KOPT-K1 (cell line): Measurements from ENCODE around the gene LY6G6D.
"Not testable (repeated sequence)": the region's sequence is repeated elsewhere in the genome, so short reads cannot be mapped to it uniquely, and the experiment has no call there.

ENCODE experiments used
- H3K27ac ChIP-seq: fragments of 200-600 bp; sonication (generic); 2 replicates; pipeline ENCODE4 v1.5.1; 2016; ENCODE audit warnings: antibody characterized with exemption, mild to moderate bottlenecking, low read depth, low read length; ENCODE audit not compliant: poor library complexity, severe bottlenecking
- H3K36me3 ChIP-seq: fragments of 200-600 bp; sonication (generic); 2 replicates; pipeline ENCODE4 v1.5.1; 2017; ENCODE audit warnings: antibody characterized with exemption, mild to moderate bottlenecking, low read length, moderate library complexity; ENCODE audit not compliant: insufficient read depth
- H3K9me3 ChIP-seq: fragments of 200-600 bp; sonication (generic); 2 replicates; pipeline ENCODE4 v1.5.1; 2017; ENCODE audit warnings: antibody characterized with exemption, low read length, mild to moderate bottlenecking; ENCODE audit not compliant: insufficient read depth, poor library complexity, severe bottlenecking

The LY6G6D gene

GRCh38 chr6:31705931-31706330, 9.2 kb upstream of the LY6G6D start:
- H3K36me3 ChIP-seq = peaks cover 3% of the 10 kb centered on the region
- H3K27ac ChIP-seq = no peak overlapping the region
- H3K9me3 ChIP-seq = no peaks in the 10 kb centered on the region

GRCh38 chr6:31706599-31706998, 8.5 kb upstream of the LY6G6D start, which contains the start of gene LY6G6F:
LY6G6F (plus strand) TSS chr6:31706866; CDS start chr6:31706907, 41 bp downstream.
- Histone ChIP-seq H3K9me3 (no peaks in the 10 kb centered on the region), H3K36me3 (no peaks in the 10 kb centered on the region), H3K27ac (no peak within 1 kb of the TSS)

DNA sequence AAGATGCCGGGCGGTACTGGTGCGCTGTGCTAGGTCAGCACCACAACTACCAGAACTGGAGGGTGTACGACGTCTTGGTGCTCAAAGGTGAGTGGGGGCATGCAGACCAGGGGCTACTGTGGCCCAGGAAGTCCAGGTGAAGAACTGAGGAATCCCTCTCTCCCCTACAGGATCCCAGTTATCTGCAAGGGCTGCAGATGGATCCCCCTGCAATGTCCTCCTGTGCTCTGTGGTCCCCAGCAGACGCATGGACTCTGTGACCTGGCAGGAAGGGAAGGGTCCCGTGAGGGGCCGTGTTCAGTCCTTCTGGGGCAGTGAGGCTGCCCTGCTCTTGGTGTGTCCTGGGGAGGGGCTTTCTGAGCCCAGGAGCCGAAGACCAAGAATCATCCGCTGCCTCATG, 7.4 kb upstream of the LY6G6D start:
- no peak overlapping the region for H3K27ac ChIP-seq
- no peaks in the 10 kb centered on the region for H3K9me3 ChIP-seq

GRCh38 chr6:31708224-31708623, 6.9 kb upstream of the LY6G6D start:
- no peaks in the 10 kb centered on the region for H3K36me3 ChIP-seq
- no peak overlapping the region for H3K27ac ChIP-seq
- H3K9me3 ChIP-seq = no peaks in the 10 kb centered on the region

More for the DNA sequence above, 7.4 kb upstream of the LY6G6D start:
- no peaks in the 10 kb centered on the region for H3K36me3 ChIP-seq

- not testable (repeated sequence) for H3K36me3 ChIP-seq, H3K9me3 ChIP-seq, H3K27ac ChIP-seq
Observed at GRCh38 chr6:31709157-31709556, 6.0 kb upstream of the LY6G6D start.

- H3K27ac ChIP-seq = no peak overlapping the region
- no peaks in the 10 kb centered on the region for H3K9me3 ChIP-seq
- no peaks in the 10 kb centered on the region for H3K36me3 ChIP-seq
Observed at GRCh38 chr6:31710523-31711219, 4.5 kb upstream of the LY6G6D start.

- H3K9me3 ChIP-seq = no peaks in the 10 kb centered on the region
- no peak overlapping the region for H3K27ac ChIP-seq
- no peaks in the 10 kb centered on the region for H3K36me3 ChIP-seq
Observed at GRCh38 chr6:31711233-31711632, 3.9 kb upstream of the LY6G6D start.

DNA sequence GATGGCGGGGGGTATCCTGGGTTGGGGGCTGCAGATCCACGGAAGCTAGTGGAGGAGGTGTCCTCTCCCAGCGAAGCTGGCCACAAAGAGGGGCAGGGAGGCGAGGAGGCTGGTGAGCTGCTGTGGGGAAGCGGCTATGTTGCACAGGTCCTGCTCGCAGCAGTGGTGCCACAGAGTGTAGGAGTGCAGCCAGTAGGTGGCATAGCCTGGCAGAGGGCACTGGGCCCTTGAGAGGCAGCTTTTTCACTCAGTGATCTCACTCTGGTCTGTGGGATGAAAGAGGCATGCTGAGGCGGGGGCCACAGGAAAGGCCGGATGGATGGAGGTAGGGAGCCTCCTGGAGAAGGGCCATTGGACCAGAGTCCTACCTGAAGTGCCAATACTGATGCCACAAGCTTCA, 2.9 kb upstream of the LY6G6D start:
- no peak overlapping the region for H3K27ac ChIP-seq
- H3K9me3 ChIP-seq = no peaks in the 10 kb centered on the region
- H3K36me3 ChIP-seq = no peaks in the 10 kb centered on the region

GRCh38 chr6:31713465-31713864, 1.7 kb upstream of the LY6G6D start:
- Histone ChIP-seq H3K36me3 (no peaks in the 10 kb centered on the region), H3K27ac (peak overlapping the region; percentile 11), H3K9me3 (no peaks in the 10 kb centered on the region)

DNA sequence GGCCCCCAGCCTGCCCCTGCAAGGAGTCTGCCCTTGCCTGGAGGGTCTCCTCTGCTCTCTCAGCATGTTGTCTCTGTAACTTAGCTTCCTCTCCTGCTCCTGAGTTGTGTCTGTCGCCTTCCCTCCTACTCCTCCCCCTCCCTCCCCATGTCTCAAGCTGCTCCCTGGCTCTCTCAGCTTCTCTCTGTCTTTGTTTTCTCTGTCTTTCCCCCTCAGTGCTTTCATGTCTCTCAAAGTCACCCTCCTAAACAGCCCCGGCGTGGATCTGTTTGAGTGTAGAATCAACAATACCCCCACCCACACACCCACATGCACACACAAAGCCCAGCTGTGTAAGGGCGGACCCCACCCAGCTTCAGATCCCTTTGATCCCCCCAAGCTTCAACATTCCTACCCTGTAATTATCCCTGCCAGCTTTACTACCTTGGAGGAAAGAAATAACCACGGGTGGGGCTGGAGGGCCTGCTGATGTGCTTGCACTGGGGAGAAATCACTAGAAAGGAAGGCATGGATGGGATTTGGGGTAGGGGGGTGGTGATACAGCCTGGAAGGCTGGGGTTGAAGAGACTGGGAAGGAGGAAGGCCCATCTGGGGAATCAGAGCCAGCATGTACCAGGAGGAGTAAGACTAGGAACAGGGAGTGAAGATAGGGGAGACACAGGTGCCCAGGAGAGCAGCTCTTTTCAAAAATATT, 1.0 kb upstream of the LY6G6D start:
- H3K27ac ChIP-seq = peak overlapping the region; percentile 11
- no peaks in the 10 kb centered on the region for H3K36me3 ChIP-seq
- no peaks in the 10 kb centered on the region for H3K9me3 ChIP-seq

GRCh38 chr6:31717499-31718222, 2.5 kb downstream of the LY6G6D start:
- Histone ChIP-seq H3K9me3 (no peaks in the 10 kb centered on the region), H3K36me3 (no peaks in the 10 kb centered on the region), H3K27ac (no peak overlapping the region)

GRCh38 chr6:31718265-31718664, 3.1 kb downstream of the LY6G6D start:
- Histone ChIP-seq H3K9me3 (no peaks in the 10 kb centered on the region), H3K27ac (no peak overlapping the region)

DNA sequence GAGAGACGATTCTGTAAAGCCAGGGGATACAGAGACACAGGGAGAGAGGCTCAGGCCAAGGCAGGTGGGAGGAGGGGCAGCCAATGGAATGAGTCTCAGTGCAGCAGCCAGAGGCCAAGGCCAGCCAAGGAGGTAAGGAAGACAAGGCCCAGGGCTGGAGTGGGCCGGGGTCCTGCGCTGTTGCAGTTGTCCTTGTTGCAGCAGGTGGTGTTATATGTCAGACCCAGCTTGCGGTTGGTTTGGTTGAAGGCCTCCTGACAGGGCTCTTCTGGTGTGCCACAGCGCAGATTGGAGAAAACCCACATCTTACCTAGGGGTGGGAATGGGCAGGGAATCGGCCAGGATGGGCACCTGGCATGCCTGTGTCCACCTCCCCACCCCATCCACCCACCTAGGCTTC, 3.9 kb downstream of the LY6G6D start:
- no peak overlapping the region for H3K27ac ChIP-seq
- no peaks in the 10 kb centered on the region for H3K9me3 ChIP-seq
- no peaks in the 10 kb centered on the region for H3K36me3 ChIP-seq

More at GRCh38 chr6:31718265-31718664, 3.1 kb downstream of the LY6G6D start:
- H3K36me3 ChIP-seq = no peaks in the 10 kb centered on the region

DNA sequence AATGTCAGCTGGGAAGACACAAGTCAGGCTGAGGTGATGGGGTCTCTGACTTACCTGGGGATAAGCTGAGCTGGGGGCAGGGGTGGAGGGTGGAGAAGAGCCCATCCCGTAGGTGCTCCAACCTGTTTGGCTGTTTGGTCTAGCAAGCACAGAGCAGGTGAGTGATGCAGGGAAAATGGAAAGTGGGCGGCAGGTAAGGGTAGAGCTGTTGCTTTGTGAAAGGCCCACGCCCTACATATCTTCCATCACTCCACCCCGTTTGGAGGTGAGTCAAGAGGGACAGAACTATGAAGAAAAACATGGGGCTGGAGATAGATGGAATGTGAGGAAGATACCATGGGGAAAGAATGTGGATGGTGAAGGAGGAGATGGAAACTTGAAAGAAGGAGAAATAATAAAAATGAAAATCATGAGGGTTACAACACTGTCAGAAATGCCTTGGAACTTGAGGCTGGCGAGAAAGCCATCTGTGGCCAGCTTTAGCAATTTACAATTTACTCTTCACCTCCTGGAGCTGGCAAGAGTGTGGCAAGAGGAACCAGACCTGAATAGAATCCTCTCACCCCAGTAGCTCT, 5.1 kb downstream of the LY6G6D start:
- no peaks in the 10 kb centered on the region for H3K36me3 ChIP-seq
- no peak overlapping the region for H3K27ac ChIP-seq
- no peaks in the 10 kb centered on the region for H3K9me3 ChIP-seq

DNA sequence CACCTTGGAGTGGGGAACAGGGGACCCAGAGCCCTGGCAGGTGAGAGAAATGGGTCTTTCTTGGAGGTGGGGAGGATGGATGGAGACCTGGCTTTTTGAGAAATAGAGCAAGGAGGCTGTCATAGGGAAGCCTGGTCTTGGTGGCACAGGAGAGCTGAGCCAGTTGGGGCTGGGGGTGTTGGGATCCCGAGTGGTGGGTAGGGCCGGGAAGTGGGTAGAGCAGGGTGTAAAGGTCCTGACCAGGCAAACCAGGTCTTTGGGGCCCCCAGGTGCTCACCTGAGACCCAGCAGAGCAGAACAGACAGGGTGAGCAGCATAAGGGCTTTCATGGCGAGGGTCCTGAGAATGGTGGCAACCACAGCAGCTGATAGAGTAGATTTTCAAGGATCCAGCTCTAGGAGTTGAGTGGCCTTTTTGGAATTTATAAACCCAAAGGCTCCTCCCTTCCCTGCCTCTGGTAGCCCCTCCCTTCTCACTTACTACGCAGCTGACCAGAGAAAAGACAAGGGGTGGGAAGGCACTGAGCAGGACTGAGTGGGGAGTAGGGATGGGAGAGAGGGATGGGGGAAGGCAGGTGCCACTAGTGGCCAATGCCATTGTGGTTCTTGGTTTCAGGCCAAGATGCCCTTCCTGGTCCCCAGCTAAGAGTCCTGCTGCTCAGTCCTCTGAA, 6.3 kb downstream of the LY6G6D start, which contains the start of gene LY6G6C:
Gene LY6G6C, minus strand, starts transcription at position 396 of the 670 bp plus-strand sequence. Its CDS starts 67 bp downstream, at position 329.
- peaks cover 3% of the 10 kb centered on the region; the same call in 1 of the 2 replicates for H3K36me3 ChIP-seq

More for the DNA sequence above, 6.3 kb downstream of the LY6G6D start, which contains the start of gene LY6G6C:
- no peaks in the 10 kb centered on the region for H3K9me3 ChIP-seq
- no peak within 1 kb of the TSS for H3K27ac ChIP-seq
